Prostate gland (tissue), 2 donors: ENCODE measurements around the gene DUXA. TPM values are rescaled to one million over a fixed set of nuclear protein-coding genes. Genes with fewer than 3 reads are reported as not detected.
"Not testable (repeated sequence)": the region's sequence is repeated elsewhere in the genome, so short reads cannot be mapped to it uniquely, and the experiment has no call there.

Experiments used
- DNase-seq: peaks from one replicate; pipeline ENCODE4 v3.0.0-alpha.2; 2019; ENCODE audit warnings: low spot score
- H3K27ac ChIP-seq, 2 donors: fragments of 200-600 bp; sonication (generic); 2 replicates each; pipeline ENCODE4 v1.5.1; 2017 to 2019
- H3K27me3 ChIP-seq: fragments of 200-600 bp; sonication (generic); replicated peaks from 2 replicates; pipeline ENCODE4 v1.5.1; 2019; ENCODE audit not compliant: insufficient read depth
- H3K36me3 ChIP-seq, 2 donors: fragments of 200-600 bp; sonication (generic); 1 replicate in 1 of 2; 2 replicates in 1 of 2; pipeline versions ENCODE4 v1.5.1 to v1.8.1; 2017 to 2019
- H3K4me1 ChIP-seq: fragments of 200-600 bp; sonication (generic); replicated peaks from 2 replicates; pipeline ENCODE4 v1.5.1; 2019
- H3K4me3 ChIP-seq, 2 donors: fragments of 200-600 bp; sonication (generic); 2 replicates each; pipeline ENCODE4 v1.5.1; 2017 to 2019
- H3K9me3 ChIP-seq: fragments of 200-600 bp; sonication (generic); 2 replicates; pipeline ENCODE4 v1.5.1; 2017
- POLR2A ChIP-seq: fragments of 450-650 bp; IDR thresholded peaks from one replicate; pipeline ENCODE4 v1.6.1; 2016; ENCODE audit warnings: antibody characterized with exemption, mild to moderate bottlenecking
- POLR2AphosphoS5 ChIP-seq: sonication (generic); formaldehyde crosslinking; IDR thresholded peaks from one replicate; pipeline ENCODE4 v1.6.1; 2017; ENCODE audit warnings: antibody characterized with exemption
- WGBS: methylation state at CpG from one replicate; pipeline ENCODE4 v1.1.5; 2018; 5-methylcytosine and 5-hydroxymethylcytosine counted together
- intact Hi-C: fragments of 100-400 bp; cut with DNase I; formaldehyde crosslinking; loops from one replicate; pipeline ENCODE4 v1.14.2; 2022
- total RNA-seq, 2 donors: library from RNA; depleted of rRNA; stranded (reverse); fragments of >200 nt; gene quantifications; one replicate each; pipeline ENCODE4 v1.1.0, GENCODE V29; 2016
- TF ChIP-seq, protein P1 (sequence below), 4 experiments: fragments of 200-600 bp in 2 of 4; fragments of 450-650 bp in 2 of 4; sonication (generic) in 2 of 4; IDR thresholded peaks; 1 replicate in 3 of 4; 2 replicates in 1 of 4; pipeline ENCODE4 v1.5.1; 2016 to 2019; ENCODE audit warnings: antibody characterized with exemption in 4 of 4, mild to moderate bottlenecking in 2 of 4, moderate library complexity in 2 of 4

DUXA gene
- total RNA-seq = not detected

GRCh38 chr19:57167385-57167784 lies at the start of gene DUXA:
DUXA (minus strand) TSS chr19:57167485; CDS start chr19:57167443, 42 bp downstream.
- no peaks in the 10 kb centered on the region for H3K9me3 ChIP-seq
- no peak within 1 kb of the TSS for H3K27ac ChIP-seq
- H3K4me3 ChIP-seq = no peak within 1 kb of the TSS
- H3K27me3 ChIP-seq = no peaks in the 10 kb centered on the region
- no peak for DNase-seq
- WGBS = 81% methylated on average over 6 of the region's 6 CpGs
- H3K36me3 ChIP-seq = no peaks in the 10 kb centered on the region
- no peaks in the 10 kb centered on the region for H3K4me1 ChIP-seq
- intact Hi-C loops = no loop called here
- TF ChIP-seq, protein P1, sequence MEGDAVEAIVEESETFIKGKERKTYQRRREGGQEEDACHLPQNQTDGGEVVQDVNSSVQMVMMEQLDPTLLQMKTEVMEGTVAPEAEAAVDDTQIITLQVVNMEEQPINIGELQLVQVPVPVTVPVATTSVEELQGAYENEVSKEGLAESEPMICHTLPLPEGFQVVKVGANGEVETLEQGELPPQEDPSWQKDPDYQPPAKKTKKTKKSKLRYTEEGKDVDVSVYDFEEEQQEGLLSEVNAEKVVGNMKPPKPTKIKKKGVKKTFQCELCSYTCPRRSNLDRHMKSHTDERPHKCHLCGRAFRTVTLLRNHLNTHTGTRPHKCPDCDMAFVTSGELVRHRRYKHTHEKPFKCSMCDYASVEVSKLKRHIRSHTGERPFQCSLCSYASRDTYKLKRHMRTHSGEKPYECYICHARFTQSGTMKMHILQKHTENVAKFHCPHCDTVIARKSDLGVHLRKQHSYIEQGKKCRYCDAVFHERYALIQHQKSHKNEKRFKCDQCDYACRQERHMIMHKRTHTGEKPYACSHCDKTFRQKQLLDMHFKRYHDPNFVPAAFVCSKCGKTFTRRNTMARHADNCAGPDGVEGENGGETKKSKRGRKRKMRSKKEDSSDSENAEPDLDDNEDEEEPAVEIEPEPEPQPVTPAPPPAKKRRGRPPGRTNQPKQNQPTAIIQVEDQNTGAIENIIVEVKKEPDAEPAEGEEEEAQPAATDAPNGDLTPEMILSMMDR (IDR thresholded peaks at IDR 0.05) = no peak
- TF ChIP-seq POLR2AphosphoS5 = no peak
- no peak for TF ChIP-seq POLR2A

DNA sequence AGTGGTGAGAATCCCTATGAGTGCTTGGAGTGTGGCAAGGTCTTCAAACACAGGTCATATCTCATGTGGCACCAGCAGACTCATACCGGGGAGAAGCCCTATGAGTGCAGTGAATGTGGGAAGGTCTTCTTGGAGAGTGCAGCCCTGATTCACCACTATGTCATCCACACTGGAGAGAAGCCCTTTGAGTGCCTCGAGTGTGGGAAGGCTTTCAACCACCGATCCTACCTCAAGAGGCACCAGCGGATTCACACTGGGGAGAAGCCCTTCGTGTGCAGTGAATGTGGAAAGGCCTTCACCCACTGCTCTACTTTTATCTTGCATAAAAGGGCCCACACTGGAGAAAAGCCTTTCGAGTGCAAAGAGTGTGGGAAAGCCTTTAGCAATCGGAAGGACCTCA lies 44.8 kb upstream of the DUXA start:
- intact Hi-C loops = no loop called here
- WGBS = 94% methylated on average over 7 of the region's 7 CpGs
- Histone ChIP-seq H3K27ac (no peak overlapping the region), H3K4me3 (no peak overlapping the region), H3K36me3 (peaks cover 15 to 29% of the 10 kb centered on the region in 2 donors), H3K9me3 (no peaks in the 10 kb centered on the region), H3K27me3 (no peaks in the 10 kb centered on the region), H3K4me1 (no peaks in the 10 kb centered on the region)
- TF ChIP-seq, protein P1 (IDR thresholded peaks at IDR 0.05) = no peak
- TF ChIP-seq POLR2A (no peak), POLR2AphosphoS5 (no peak)
- no peak for DNase-seq

- intact Hi-C loops = no loop called here
Measured at GRCh38 chr19:57210381-57210780, 43.1 kb upstream of the DUXA start.

DNA sequence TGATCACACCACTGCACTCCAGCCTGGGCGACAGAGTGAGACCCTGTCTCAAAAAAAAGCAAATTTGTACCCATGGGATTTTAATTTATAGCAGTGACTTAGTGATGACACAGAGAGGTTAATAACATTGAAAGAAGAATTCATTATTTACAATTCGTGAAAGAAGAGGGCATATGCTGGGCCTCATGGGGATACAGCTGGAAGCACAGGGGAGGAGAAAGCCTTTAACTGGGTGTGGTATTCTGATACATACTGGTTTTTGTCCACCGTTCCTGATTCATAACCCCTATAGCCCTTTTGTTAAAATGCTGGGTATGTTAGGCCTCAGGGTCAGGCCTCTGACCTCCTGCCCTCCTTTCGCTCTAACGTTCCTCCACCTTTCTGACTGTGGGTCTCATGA lies 34.9 kb upstream of the DUXA start:
- DNase-seq = no peak
- no peak for TF ChIP-seq POLR2AphosphoS5
- TF ChIP-seq, protein P1 (IDR thresholded peaks at IDR 0.05) = no peak
- no peak for TF ChIP-seq POLR2A
- Histone ChIP-seq H3K36me3 (peaks cover under 1 to 7% of the 10 kb centered on the region in 2 donors), H3K4me3 (no peak overlapping the region), H3K27ac (no peak overlapping the region), H3K9me3 (no peaks in the 10 kb centered on the region), H3K4me1 (no peaks in the 10 kb centered on the region), H3K27me3 (no peaks in the 10 kb centered on the region)
- intact Hi-C loops = no loop called here
- 94% methylated on average over 5 of the region's 5 CpGs for WGBS

More at GRCh38 chr19:57210381-57210780, 43.1 kb upstream of the DUXA start:
- no peaks in the 10 kb centered on the region for H3K27me3 ChIP-seq
- no peaks in the 10 kb centered on the region for H3K9me3 ChIP-seq
- no peak overlapping the region for H3K4me3 ChIP-seq
- no peaks in the 10 kb centered on the region for H3K4me1 ChIP-seq
- 82% methylated on average over 4 of the region's 4 CpGs for WGBS
- peaks cover 22 to 29% of the 10 kb centered on the region in 2 donors for H3K36me3 ChIP-seq
- no peak overlapping the region for H3K27ac ChIP-seq
- no peak for DNase-seq
- no peak for TF ChIP-seq POLR2AphosphoS5
- TF ChIP-seq POLR2A = no peak
- TF ChIP-seq, protein P1 (IDR thresholded peaks at IDR 0.05) = no peak

DNA sequence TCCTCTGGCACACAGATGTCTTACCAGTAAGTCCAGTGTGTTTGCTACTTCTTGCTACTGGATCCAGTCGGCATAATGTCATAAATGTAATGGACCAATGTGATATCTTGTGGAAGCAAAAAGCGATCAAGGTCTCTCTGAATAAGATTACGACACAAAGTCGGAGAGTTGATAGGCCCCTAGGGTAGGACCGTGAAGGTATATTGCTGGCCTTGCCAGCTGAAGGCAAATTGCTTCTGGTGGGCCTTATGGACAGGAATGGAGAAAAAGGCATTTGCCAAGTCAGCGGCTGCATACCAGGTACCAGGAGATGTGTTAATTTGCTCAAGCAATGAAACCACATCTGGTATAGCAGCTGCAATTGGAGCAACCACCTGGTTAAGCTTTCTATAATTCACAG lies 30.6 kb upstream of the DUXA start:
- H3K4me1 ChIP-seq = not testable (repeated sequence)

More for the DNA sequence above, 30.6 kb upstream of the DUXA start:
- H3K4me3 ChIP-seq, H3K27me3 ChIP-seq, intact Hi-C loops, DNase-seq, H3K27ac ChIP-seq, H3K9me3 ChIP-seq: not testable (repeated sequence)
- H3K36me3 ChIP-seq = peaks cover 0 to 16% of the 10 kb centered on the region in 2 donors
- 98% methylated on average over 6 of the region's 6 CpGs for WGBS
